Activated CD4-positive, alpha-beta T cell treated with anti-CD3 and anti-CD28 coated beads for 48 hours (primary cell): ENCODE data around the gene FAM200B.

Experiments used
- DNase-seq: peaks from one replicate; pipeline ENCODE4 v3.0.0-alpha.2; 2020

The FAM200B gene

DNA sequence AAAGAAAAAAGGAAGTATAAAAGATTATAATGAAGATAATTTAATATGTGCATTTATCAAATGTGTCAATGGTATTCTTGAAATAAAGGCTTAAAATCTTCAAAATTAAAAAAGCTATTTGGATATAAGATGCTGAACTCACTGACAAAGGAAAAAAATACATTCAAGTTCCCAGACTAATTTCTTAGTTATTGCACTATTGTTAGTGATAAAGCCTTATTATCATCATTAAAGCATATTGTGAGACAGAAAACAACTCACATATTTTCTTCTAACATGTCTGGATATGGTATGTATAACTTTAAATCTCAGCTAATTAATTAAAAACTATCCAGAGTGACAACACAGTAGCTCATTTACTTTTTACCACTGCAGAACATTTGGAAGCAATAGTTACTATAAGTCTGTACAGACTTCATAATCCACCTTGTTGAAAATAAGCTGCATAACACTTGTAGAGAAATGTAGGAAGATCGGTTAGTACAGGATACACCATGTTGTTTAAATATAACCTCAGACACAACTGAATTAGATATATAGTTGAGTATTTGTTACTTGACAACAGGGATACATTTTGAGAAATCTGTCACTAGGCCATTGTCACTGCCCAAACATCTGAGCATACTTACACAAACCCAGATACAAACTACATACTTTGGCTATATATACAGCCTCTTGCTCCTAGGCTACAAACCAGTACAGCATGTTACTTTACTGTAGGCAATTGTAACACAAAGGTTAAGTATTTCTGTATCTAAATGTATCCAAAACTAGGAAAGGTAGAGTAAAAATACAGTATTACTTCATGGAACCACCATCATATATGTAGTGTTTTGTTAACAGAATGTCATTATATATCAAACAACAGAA lies 12.8 kb upstream of the FAM200B start:
- no peak for DNase-seq

DNA sequence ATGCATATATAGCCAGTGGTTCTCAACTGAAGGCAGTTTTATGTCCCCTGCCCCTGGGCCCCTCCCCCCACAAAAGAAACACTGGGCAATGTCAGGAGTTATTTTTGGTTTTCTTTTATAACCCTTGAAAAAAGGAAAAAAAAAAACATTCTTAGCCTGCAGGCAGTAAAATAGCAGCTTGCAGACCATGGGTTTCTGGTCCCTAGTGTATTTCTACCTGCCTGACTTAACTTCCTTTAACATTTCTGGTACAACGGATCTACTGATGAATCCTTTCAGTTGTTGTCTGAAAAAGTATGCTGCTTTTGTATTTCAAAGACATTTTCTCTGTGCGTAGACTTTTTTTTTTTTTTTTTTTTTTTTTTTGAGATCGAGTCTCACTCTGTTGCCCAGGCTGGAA lies 11.1 kb upstream of the FAM200B start:
- DNase-seq = no peak

DNA sequence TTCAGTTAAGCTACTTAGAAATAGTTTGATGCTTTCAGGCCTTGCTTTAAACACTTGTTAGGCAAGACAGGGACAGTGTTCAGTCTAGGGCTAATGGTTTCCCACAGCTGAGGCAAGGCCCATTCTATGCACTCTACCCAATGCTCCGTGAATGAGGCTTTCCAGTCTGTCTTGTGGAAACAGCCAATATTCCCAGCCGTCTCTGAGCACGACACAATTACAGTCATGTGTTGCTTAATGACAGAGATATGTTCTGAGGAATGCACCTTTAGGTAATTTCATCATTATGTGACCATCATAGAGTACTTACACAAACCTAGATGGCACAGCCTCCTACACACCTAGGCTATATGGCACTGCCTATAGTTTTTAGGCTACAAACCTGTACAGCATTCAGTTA lies 9.5 kb upstream of the FAM200B start:
- no peak for DNase-seq

DNA sequence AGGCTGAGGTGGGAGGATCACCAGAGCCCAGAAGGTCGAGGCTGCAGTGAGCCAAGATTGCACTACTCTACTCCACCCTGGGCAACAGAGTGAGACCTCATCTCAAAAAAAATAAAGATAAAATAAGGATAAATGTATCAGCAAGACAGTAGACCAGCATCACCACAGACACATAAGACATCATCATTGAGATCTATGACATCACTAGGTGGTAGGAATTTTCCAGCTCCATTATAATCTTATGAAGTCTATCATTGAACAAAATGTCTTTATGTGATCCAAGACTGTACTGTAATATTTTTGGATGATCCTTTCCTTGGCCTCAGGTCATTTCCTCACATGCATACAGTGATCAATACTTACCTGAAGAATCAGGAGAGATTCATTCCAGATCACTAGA lies 8.3 kb upstream of the FAM200B start:
- DNase-seq = no peak

DNA sequence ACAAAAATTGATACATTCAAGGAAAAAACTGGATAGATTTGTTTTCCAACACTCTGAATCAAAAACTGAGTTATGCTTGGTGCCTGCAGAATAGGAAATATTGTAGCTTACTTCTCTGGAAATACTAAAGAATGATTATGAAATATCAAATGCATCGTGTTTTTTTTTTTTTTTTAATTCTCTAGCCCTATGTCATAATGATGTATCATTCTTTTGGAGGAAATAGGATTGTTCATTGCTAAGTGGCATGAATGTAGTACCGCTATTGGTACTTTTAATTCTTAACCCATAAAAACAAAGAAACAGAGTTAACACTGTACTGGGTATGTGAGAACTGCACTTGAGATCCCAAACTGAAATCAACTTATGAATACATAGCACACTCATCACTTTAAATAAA lies 7.6 kb upstream of the FAM200B start:
- no peak for DNase-seq

DNA sequence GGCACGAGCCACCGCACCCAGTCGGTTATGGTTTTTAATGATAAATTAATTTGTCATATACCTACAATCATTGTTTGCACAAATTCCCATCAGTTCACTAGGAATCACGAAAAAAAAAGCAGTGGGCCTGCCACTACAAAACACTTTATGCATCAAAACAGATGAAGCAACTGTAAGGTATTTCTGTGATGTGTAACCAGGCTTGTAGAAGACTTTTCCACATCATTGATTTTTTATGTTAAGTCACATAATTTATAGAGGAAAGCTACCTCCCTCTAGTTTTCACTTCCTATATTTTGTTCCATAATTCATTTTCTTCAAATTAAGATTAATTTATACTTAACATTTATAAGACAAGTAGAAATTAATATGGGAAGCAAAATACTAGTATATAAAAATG lies 6.7 kb upstream of the FAM200B start:
- DNase-seq = no peak

- no peak for DNase-seq
Observed at GRCh38 chr4:15675356-15675755, 6.3 kb upstream of the FAM200B start.

DNA sequence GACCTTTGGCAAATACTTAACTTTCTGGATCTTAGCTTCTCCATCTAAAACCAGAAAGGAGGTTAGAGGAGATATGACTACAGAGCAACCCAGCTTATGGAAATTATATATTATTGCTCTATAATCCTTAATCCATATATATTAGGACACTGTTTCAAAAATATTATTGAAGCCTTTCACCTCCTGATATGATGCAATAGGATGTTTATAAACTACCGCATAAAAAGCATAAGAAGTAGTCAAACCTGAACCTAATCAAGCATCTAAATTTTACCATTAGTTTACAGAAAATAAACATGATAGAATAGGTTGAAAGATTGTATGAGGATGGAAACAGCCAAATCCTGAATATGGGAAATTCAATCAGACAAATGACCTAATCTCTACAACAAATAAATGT lies 5.6 kb upstream of the FAM200B start:
- no peak for DNase-seq

DNA sequence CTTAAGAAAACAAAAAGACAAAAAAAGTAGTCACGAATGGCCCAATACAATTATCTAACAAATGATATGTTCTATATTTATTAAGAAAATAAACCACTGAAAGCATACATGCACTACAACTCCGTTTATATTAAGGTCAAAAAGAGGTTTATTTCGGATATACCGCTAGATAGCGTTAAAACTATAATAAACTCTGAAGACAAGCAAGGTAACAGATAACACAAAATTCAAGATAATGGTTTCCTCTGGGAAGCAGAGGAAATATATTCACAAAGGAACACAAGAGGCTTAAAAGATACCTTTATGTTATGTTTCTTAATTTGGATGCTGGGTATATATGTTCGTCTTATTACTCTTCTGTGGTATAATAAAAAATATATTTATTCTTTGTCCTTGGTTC lies 4.7 kb upstream of the FAM200B start:
- no peak for DNase-seq

DNA sequence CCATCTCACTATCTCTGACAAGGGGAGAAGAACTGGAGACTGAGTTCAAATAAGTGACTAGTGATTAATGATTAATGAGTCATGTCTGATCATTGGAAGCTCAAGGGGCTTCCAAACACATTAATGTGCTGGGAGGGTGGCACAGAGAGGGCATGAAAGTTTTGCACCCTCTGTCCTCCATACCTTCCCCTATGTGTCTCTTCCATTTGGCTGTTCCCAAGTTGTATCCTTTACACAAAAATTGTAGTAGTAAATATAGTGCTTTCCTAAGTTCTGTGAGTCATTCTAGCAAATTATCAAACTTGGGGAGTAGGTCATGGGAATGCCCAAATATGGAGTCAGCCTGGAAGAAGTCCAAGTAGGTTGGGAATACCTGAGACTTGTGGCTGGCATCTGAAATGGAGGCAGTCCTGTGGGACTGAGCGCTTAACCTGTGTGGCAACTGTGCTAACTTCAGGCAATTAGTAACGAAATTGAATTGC lies 4.1 kb upstream of the FAM200B start:
- DNase-seq = no peak

- DNase-seq = no peak
Observed at GRCh38 chr4:15681067-15681371, 608 bp upstream of the FAM200B start.

- DNase-seq = no peak
Observed at GRCh38 chr4:15682242-15683142, 865 bp downstream of the FAM200B start.

GRCh38 chr4:15683143-15683495 lies 1.5 kb downstream of the FAM200B start:
- DNase-seq = no peak

- DNase-seq = no peak
Observed at GRCh38 chr4:15684498-15684897, 2.9 kb downstream of the FAM200B start.

GRCh38 chr4:15688051-15688450 lies 6.4 kb downstream of the FAM200B start:
- no peak for DNase-seq

DNA sequence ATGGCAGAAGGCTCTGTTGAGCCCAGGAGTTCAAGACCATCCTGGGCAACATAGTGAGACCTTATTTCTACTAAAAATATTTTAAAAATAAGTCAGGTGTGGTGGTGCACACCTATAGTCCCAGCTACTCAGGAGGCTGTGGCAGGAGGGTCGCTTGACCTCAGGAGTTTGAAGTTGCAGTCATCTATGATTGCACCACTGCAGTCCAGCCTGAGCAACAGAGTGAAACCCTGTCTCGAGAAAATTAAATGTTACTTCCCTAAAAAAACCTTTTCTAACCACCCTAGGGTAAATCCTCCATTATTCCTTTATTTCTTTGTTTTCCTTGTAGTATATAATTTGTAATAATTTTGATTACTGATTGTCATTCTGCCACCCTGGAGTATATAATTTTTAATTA lies 7.9 kb downstream of the FAM200B start:
- DNase-seq = no peak

DNA sequence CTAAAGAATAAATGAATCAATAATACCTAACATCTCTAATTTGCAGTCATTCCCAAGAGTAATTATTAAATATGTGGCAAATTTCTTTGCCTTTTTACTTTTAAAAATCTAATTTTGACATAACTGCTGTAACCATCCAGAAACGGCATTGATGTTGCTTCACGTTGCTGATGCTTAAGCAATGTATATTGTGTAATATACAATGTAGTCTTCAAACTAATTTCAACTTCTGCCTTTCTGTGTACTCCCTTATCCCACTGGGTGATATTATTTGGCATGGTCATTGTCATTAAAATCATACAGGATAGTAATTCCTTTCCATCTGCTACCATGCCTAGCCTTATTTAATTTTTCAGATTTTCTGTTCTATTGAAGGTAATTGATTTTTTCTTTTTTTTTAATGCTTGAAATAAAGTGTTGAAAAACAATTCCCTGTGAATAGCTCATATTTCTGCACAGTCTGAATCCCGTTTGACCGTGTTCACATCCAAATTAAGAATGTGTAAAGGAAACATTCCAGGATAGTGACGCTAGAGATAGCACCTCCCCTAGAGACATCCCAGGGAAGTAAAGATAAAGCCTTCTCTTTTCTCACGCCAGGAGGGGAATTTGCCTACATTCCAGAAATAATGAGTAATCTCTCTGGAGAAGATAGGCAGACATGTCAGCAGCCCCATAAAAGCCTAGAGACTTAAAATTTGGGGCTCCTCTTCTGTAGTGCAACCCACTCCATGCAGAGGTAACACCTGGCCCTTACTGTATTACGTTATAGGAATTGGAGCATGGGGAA lies 8.6 kb downstream of the FAM200B start:
- no peak for DNase-seq

DNA sequence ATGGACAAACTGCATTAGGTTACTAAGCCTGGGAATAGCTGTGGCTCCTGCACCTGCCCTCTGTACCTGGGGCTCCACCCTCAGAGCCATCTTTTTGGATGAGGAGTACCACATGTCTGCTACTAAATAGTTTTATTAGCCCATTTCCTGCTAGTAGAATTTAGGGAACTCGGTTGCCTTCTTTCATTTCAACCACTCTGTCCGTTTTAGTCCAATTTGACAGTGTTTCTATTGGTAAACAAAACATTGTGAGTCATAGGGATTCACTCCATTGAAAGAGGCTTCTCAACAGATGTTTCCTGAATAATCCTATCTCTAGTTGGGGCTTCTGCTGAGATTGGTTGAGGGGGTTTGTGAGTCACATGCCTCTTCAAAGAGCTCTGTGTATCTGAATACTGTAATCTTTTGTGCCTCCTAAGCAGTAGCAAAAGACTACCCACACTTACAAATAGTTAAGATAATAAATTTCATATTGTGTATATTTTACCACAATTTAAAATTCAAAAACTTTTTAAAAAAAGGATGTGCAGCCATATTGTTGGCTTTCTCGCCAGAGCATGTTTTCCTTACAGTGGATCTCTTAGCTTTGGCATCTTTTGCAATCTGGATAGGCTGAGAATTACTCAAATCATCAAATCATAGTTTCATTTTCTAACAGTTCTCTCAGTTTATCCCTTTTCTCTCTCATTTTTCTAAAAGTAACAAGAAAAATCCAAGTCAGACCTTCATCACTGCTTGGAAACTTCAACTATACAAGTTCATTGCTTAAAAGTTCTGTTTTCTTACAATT lies 9.9 kb downstream of the FAM200B start:
- no peak for DNase-seq

- no peak for DNase-seq
Observed at GRCh38 chr4:15692602-15693001, 11.0 kb downstream of the FAM200B start.

DNA sequence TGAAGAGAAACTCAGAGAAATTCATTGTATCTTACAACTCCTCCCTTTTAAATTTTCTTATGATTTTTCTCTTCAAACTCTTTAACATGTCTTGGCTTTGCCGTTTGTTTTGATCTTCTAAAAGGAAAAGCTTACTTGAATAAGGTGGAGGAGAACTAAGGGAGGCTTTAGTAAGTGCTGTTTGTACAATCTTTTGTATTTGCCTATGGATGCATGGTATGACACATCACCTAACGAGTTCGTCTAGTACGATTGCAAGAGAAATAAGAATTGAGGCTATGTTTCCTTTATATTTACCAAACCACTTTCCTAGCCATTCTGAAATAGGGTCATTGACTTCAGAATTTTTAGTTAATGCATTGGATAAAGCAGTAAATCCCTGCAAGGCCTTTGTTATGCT lies 12.8 kb downstream of the FAM200B start:
- no peak for DNase-seq

GRCh38 chr4:15695240-15695699 lies 13.6 kb downstream of the FAM200B start:
- no peak for DNase-seq

DNA sequence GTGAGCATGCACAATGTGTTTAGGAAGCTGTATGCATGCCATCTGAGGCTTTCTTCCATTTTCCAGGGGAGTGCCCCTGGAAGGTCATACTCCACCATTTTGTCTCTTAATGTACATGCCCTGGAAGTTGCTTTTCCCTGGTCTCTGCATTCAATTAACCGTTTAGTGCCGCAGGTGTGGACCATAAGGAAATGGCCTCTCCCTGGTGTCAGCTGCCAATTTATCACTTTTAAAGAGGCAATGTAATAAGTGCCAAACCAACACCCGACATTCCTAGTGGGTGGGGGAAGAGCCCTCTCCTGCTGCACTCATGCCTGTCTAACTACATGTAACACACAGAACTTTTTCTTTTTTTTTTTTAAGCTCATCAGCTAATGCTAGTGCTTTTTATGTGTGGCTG lies 14.1 kb downstream of the FAM200B start:
- no peak for DNase-seq
